Stimulated activated CD4-positive, alpha-beta T cell treated with anti-CD3 and anti-CD28 coated beads, Interleukin-15, amount 100 ng/mL, for 24 hours (primary cell): Measurements from ENCODE around the gene IRF2BP2.
"Not testable (repeated sequence)": the region's sequence is repeated elsewhere in the genome, so short reads cannot be mapped to it uniquely, and the experiment has no call there.

ENCODE experiments used
- DNase-seq: peaks from one replicate; pipeline ENCODE4 v3.0.0-alpha.2; 2020

The IRF2BP2 gene

GRCh38 chr1:234610061-234610665, at the start of gene IRF2BP2:
Gene IRF2BP2, minus strand, starts transcription at chr1:234610178. Its CDS starts 684 bp downstream, at chr1:234609494.
- DNase-seq, result peak; percentile 83

- DNase-seq, result no peak
Observed at GRCh38 chr1:234659538-234659937, 49.6 kb upstream of the IRF2BP2 start.

- no peak for DNase-seq
Observed at GRCh38 chr1:234658138-234658537, 48.2 kb upstream of the IRF2BP2 start.

- DNase-seq, result peak; percentile 36
Observed at GRCh38 chr1:234656944-234657654, 47.1 kb upstream of the IRF2BP2 start.

- no peak for DNase-seq
Observed at GRCh38 chr1:234656070-234656895, 46.3 kb upstream of the IRF2BP2 start.

GRCh38 chr1:234655328-234656069, 45.5 kb upstream of the IRF2BP2 start:
- no peak for DNase-seq

GRCh38 chr1:234654002-234654733, 44.2 kb upstream of the IRF2BP2 start:
- no peak for DNase-seq

GRCh38 chr1:234649432-234650081, 39.6 kb upstream of the IRF2BP2 start:
- no peak for DNase-seq

- DNase-seq, result no peak
Observed at GRCh38 chr1:234647758-234648157, 37.8 kb upstream of the IRF2BP2 start.

GRCh38 chr1:234647245-234647644, 37.3 kb upstream of the IRF2BP2 start:
- DNase-seq, result no peak

GRCh38 chr1:234645964-234646363, 36.0 kb upstream of the IRF2BP2 start:
- no peak for DNase-seq

GRCh38 chr1:234645474-234645953, 35.5 kb upstream of the IRF2BP2 start:
- no peak for DNase-seq

GRCh38 chr1:234644928-234645327, 35.0 kb upstream of the IRF2BP2 start:
- no peak for DNase-seq

GRCh38 chr1:234643850-234644134, 33.8 kb upstream of the IRF2BP2 start:
- DNase-seq, result no peak

- no peak for DNase-seq
Observed at GRCh38 chr1:234643111-234643849, 33.3 kb upstream of the IRF2BP2 start.

- DNase-seq, result no peak
Observed at GRCh38 chr1:234642428-234642827, 32.5 kb upstream of the IRF2BP2 start.

- no peak for DNase-seq
Observed at GRCh38 chr1:234639961-234640360, 30.0 kb upstream of the IRF2BP2 start.

GRCh38 chr1:234638832-234639799, 29.1 kb upstream of the IRF2BP2 start:
- DNase-seq, result no peak

- not testable (repeated sequence) for DNase-seq
Observed at GRCh38 chr1:234634922-234635321, 24.9 kb upstream of the IRF2BP2 start.

- DNase-seq, result no peak
Observed at GRCh38 chr1:234634387-234634786, 24.4 kb upstream of the IRF2BP2 start.
